SK-N-SH treated with all-trans-retinoic acid at 6 μM for 48 hours (cell line): ENCODE data around the gene MGST3.

Source experiments
- ATAC-seq: fragments of 200-7000 bp; cut with Tn5 transposase; 3 replicates; pipeline ENCODE4 v1.9.1; 2020; ENCODE audit warnings: mild to moderate bottlenecking, moderate library complexity
- ARNTL ChIP-seq: fragments of 450-650 bp; formaldehyde crosslinking; IDR thresholded peaks from 2 replicates; pipeline ENCODE4 v1.5.0; 2020; ENCODE audit warnings: low read depth, mild to moderate bottlenecking, moderate library complexity, borderline replicate concordance
- BACH2 ChIP-seq: fragments of 250-450 bp; sonication (Bioruptor Pico); IDR thresholded peaks from 2 replicates; pipeline ENCODE4 v1.9.0; 2021; ENCODE audit warnings: mild to moderate bottlenecking, borderline replicate concordance
- CSDC2 ChIP-seq: fragments of 250-450 bp; sonication (Bioruptor Pico); IDR thresholded peaks from 2 replicates; pipeline ENCODE4 v1.5.0; 2020; ENCODE audit warnings: mild to moderate bottlenecking, moderate library complexity
- ESRRG ChIP-seq: fragments of 250-450 bp; sonication (Bioruptor Pico); IDR thresholded peaks from 2 replicates; pipeline ENCODE4 v1.6.1; 2021; ENCODE audit warnings: mild to moderate bottlenecking
- GLIS3 ChIP-seq: fragments of 250-450 bp; sonication (Bioruptor Pico); IDR thresholded peaks from 2 replicates; pipeline ENCODE4 v1.5.0; 2020; ENCODE audit warnings: mild to moderate bottlenecking, moderate library complexity
- OSR1 ChIP-seq: fragments of 250-450 bp; sonication (Bioruptor Pico); IDR thresholded peaks from 2 replicates; pipeline ENCODE4 v1.8.0; 2022; ENCODE audit warnings: moderate library complexity, mild to moderate bottlenecking, inconsistent platforms
- PPARA ChIP-seq: fragments of 250-450 bp; sonication (Bioruptor Pico); IDR thresholded peaks from 2 replicates; pipeline ENCODE4 v1.5.0; 2020; ENCODE audit warnings: mild to moderate bottlenecking, borderline replicate concordance
- RARB ChIP-seq: fragments of 250-450 bp; sonication (Bioruptor Pico); IDR thresholded peaks from 2 replicates; pipeline ENCODE4 v1.8.0; 2021; ENCODE audit warnings: mild to moderate bottlenecking, moderate library complexity
- SNAI2 ChIP-seq: fragments of 250-450 bp; sonication (Bioruptor Pico); IDR thresholded peaks from 2 replicates; pipeline ENCODE4 v1.5.0; 2020; ENCODE audit warnings: mild to moderate bottlenecking, moderate library complexity
- TCF4 ChIP-seq: fragments of 250-450 bp; sonication (Bioruptor Pico); IDR thresholded peaks from 2 replicates; pipeline ENCODE4 v1.8.0; 2021; ENCODE audit warnings: mild to moderate bottlenecking, moderate library complexity, borderline replicate concordance
- TOX ChIP-seq: fragments of 250-450 bp; sonication (Bioruptor Pico); IDR thresholded peaks from 2 replicates; pipeline ENCODE4 v1.8.0; 2021; ENCODE audit warnings: mild to moderate bottlenecking, moderate library complexity, borderline replicate concordance
- ZC3H10 ChIP-seq: fragments of 250-450 bp; sonication (Bioruptor Pico); IDR thresholded peaks from 2 replicates; pipeline ENCODE4 v1.5.1; 2021; ENCODE audit warnings: mild to moderate bottlenecking, moderate library complexity
- ZFP3 ChIP-seq: fragments of 250-450 bp; sonication (Bioruptor Pico); IDR thresholded peaks from 2 replicates; pipeline ENCODE4 v1.5.0; 2020; ENCODE audit warnings: mild to moderate bottlenecking, moderate library complexity
- ZFP30 ChIP-seq: fragments of 450-650 bp; formaldehyde crosslinking; IDR thresholded peaks from 2 replicates; pipeline ENCODE4 v1.5.0; 2022; ENCODE audit warnings: mild to moderate bottlenecking, moderate library complexity
- ZNF8 ChIP-seq: fragments of 450-650 bp; formaldehyde crosslinking; IDR thresholded peaks from 2 replicates; pipeline ENCODE4 v1.5.0; 2020; ENCODE audit warnings: mild to moderate bottlenecking, moderate library complexity
- TF ChIP-seq, protein P1 (sequence below): fragments of 250-450 bp; sonication (Bioruptor Pico); IDR thresholded peaks from 2 replicates; pipeline ENCODE4 v1.5.1; 2021; ENCODE audit warnings: mild to moderate bottlenecking, moderate library complexity
- TF ChIP-seq, protein P2 (sequence below): fragments of 250-450 bp; sonication (Bioruptor Pico); IDR thresholded peaks from 2 replicates; pipeline ENCODE4 v1.8.0; 2020; ENCODE audit warnings: mild to moderate bottlenecking, moderate library complexity, borderline replicate concordance
- TF ChIP-seq, protein P3 (sequence below): fragments of 250-450 bp; sonication (Bioruptor Pico); IDR thresholded peaks from 2 replicates; pipeline ENCODE4 v1.5.1; 2020; ENCODE audit warnings: low read depth, mild to moderate bottlenecking, moderate library complexity
- TF ChIP-seq, protein P4 (sequence below): fragments of 250-450 bp; sonication (Bioruptor Pico); IDR thresholded peaks from 2 replicates; pipeline ENCODE4 v1.8.0; 2021; ENCODE audit warnings: low read depth, mild to moderate bottlenecking, moderate library complexity, borderline replicate concordance

Gene MGST3

DNA sequence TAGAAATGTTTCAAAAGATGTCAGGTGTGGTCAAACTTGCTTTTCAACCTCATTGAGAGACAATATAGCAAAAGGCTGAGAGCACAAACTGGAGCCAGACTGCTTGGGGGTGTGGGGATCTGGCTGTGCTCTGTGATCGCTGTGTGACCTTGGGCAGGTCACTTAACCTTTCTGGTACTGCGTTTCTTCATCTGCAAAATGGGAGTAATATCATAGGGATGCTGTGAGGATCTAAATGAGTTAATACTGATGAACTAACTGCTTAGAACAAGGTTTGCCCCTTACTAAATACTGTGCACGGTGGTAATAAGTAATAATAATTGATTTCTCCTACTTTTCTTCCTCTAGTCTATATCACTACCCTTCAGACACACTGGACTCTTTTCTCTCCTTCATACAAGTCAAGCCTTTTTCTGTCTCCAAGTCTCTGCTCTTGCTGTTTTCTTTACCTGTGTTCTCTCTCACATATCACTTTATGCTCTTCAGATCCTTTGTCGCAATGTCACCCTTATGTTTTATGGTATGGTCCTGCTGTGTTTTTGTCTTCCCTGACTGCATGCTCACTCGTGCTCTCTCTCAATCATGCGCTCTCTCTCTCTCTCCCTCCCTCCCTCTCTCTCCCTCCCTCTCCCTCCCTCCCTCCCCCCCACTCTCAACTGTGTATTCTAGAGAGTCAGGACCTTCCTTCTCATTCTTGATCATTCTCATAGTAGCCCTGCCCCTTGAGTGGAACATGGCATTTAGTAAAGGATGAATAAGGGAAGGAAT lies 3.3 kb downstream of the MGST3 start:
- TF ChIP-seq SNAI2 (CRISPR knock-in tag) (no peak), TCF4 (CRISPR knock-in tag) (no peak), TOX (CRISPR knock-in tag) (no peak), PPARA (no peak), CSDC2 (CRISPR knock-in tag) (no peak), ZFP30 (CRISPR knock-in tag) (no peak), RARB (CRISPR knock-in tag) (no peak), ARNTL (no peak), ZC3H10 (CRISPR knock-in tag) (no peak)
- TF ChIP-seq, protein P1, sequence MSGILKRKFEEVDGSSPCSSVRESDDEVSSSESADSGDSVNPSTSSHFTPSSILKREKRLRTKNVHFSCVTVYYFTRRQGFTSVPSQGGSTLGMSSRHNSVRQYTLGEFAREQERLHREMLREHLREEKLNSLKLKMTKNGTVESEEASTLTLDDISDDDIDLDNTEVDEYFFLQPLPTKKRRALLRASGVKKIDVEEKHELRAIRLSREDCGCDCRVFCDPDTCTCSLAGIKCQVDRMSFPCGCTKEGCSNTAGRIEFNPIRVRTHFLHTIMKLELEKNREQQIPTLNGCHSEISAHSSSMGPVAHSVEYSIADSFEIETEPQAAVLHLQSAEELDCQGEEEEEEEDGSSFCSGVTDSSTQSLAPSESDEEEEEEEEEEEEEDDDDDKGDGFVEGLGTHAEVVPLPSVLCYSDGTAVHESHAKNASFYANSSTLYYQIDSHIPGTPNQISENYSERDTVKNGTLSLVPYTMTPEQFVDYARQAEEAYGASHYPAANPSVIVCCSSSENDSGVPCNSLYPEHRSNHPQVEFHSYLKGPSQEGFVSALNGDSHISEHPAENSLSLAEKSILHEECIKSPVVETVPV (CRISPR knock-in tag), result no peak
- TF ChIP-seq, protein P2, sequence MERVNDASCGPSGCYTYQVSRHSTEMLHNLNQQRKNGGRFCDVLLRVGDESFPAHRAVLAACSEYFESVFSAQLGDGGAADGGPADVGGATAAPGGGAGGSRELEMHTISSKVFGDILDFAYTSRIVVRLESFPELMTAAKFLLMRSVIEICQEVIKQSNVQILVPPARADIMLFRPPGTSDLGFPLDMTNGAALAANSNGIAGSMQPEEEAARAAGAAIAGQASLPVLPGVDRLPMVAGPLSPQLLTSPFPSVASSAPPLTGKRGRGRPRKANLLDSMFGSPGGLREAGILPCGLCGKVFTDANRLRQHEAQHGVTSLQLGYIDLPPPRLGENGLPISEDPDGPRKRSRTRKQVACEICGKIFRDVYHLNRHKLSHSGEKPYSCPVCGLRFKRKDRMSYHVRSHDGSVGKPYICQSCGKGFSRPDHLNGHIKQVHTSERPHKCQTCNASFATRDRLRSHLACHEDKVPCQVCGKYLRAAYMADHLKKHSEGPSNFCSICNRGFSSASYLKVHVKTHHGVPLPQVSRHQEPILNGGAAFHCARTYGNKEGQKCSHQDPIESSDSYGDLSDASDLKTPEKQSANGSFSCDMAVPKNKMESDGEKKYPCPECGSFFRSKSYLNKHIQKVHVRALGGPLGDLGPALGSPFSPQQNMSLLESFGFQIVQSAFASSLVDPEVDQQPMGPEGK (CRISPR knock-in tag), result no peak
- TF ChIP-seq, protein P3, sequence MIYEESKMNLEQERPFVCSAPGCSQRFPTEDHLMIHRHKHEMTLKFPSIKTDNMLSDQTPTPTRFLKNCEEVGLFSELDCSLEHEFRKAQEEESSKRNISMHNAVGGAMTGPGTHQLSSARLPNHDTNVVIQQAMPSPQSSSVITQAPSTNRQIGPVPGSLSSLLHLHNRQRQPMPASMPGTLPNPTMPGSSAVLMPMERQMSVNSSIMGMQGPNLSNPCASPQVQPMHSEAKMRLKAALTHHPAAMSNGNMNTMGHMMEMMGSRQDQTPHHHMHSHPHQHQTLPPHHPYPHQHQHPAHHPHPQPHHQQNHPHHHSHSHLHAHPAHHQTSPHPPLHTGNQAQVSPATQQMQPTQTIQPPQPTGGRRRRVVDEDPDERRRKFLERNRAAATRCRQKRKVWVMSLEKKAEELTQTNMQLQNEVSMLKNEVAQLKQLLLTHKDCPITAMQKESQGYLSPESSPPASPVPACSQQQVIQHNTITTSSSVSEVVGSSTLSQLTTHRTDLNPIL (CRISPR knock-in tag), result no peak
- TF ChIP-seq, all 23 proteins: peak for 0

DNA sequence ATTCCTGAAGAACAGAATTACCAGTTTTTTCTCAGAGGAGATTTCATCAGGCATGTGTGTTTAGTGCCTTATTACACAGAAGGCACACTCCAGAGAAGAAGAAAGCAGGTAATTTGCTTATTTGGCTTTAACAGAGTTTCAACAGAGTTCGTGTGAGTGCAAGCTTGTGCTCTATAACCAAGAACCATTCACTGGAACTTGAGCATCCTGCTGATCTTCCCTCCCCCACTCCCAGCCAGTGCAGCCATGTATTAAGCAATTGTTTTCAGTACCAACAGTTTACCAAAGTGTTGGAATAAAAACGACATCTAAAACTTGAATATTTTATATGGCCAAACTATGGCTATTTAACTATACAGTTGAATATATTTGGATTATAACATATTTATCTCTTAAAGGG lies 4.3 kb downstream of the MGST3 start:
- no peak for ATAC-seq

More for the DNA sequence above, 3.3 kb downstream of the MGST3 start:
- ATAC-seq, result no peak

More for the DNA sequence above, 4.3 kb downstream of the MGST3 start:
- TF ChIP-seq, protein P2 (CRISPR knock-in tag), result no peak
- TF ChIP-seq RARB (CRISPR knock-in tag), result no peak
- TF ChIP-seq ESRRG (CRISPR knock-in tag), result no peak
- TF ChIP-seq CSDC2 (CRISPR knock-in tag), result no peak
- TF ChIP-seq OSR1 (CRISPR knock-in tag), result no peak
- TF ChIP-seq TCF4 (CRISPR knock-in tag), result no peak
- TF ChIP-seq, protein P4, sequence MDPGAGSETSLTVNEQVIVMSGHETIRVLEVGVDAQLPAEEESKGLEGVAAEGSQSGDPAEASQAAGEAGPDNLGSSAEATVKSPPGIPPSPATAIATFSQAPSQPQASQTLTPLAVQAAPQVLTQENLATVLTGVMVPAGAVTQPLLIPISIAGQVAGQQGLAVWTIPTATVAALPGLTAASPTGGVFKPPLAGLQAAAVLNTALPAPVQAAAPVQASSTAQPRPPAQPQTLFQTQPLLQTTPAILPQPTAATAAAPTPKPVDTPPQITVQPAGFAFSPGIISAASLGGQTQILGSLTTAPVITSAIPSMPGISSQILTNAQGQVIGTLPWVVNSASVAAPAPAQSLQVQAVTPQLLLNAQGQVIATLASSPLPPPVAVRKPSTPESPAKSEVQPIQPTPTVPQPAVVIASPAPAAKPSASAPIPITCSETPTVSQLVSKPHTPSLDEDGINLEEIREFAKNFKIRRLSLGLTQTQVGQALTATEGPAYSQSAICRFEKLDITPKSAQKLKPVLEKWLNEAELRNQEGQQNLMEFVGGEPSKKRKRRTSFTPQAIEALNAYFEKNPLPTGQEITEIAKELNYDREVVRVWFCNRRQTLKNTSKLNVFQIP (CRISPR knock-in tag), result no peak
- TF ChIP-seq SNAI2 (CRISPR knock-in tag), result no peak
- TF ChIP-seq, protein P1 (CRISPR knock-in tag), result no peak
- no peak for TF ChIP-seq ZFP3 (CRISPR knock-in tag)
- TF ChIP-seq GLIS3, result no peak
- no peak for TF ChIP-seq BACH2
- TF ChIP-seq ZNF8 (CRISPR knock-in tag), result no peak
- TF ChIP-seq PPARA, result no peak
- TF ChIP-seq ZC3H10 (CRISPR knock-in tag), result no peak
